HG03108 (cell line): ENCODE data around the gene MAZ.
"Not testable (repeated sequence)": the region's sequence is repeated elsewhere in the genome, so short reads cannot be mapped to it uniquely, and the experiment has no call there.

ENCODE experiments used
- ATAC-seq: cut with Tn5 transposase; IDR thresholded peaks from one replicate; pipeline ENCODE4 v1.9.1; 2021; ENCODE audit warnings: moderate library complexity; ENCODE audit not compliant: unreplicated experiment

The MAZ gene

DNA sequence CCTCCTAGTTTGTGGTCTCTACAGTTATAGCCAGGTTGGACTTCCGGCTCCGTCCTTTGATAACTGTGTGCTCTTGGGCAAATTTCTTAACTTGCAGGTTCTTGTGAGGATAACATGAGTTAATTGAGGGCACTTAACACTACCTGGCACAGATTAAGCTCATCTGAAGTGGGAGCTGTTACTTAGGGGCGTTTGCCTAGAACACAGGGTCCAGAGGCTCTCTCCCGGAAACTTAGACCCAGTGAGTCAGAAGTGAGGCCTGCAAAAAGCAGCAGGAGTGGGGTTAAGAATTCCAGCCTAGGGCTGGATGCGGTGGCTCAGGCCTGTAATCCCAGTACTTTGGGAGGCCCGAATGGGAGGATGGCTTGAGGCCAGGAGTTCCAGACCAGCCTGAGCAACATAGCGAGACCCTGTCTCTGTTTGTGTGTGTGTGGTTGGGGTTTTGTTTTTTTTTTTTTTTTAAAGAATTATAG is 15.3 kb downstream of the MAZ start:
- ATAC-seq = no peak

DNA sequence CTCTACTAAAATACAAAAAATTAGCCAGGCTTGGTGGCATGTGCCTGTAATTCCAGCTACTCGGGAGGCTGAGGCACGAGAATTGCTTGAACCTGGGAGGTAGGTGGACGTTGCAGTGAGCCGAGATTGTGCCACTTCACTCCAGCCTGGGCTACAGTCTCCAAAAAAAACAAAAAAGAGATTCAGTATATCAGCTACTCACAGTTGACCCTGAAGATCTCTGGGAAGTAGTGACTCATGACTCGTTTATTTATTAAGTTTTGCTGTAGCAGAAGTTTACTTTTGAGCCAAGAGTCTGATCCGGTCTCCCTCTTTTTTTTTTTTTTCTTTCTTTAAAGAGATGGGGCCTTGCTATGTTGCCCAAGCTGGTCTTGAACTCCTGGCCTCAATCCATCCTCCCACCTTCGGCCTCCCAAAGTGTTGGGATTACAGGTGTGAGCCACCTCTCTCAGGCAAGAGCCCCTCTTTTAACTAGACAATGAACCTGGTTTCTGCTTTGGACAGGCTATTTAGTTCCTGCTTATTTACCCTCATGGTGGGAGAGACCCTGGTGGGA is 18.3 kb downstream of the MAZ start:
- ATAC-seq = no peak

DNA sequence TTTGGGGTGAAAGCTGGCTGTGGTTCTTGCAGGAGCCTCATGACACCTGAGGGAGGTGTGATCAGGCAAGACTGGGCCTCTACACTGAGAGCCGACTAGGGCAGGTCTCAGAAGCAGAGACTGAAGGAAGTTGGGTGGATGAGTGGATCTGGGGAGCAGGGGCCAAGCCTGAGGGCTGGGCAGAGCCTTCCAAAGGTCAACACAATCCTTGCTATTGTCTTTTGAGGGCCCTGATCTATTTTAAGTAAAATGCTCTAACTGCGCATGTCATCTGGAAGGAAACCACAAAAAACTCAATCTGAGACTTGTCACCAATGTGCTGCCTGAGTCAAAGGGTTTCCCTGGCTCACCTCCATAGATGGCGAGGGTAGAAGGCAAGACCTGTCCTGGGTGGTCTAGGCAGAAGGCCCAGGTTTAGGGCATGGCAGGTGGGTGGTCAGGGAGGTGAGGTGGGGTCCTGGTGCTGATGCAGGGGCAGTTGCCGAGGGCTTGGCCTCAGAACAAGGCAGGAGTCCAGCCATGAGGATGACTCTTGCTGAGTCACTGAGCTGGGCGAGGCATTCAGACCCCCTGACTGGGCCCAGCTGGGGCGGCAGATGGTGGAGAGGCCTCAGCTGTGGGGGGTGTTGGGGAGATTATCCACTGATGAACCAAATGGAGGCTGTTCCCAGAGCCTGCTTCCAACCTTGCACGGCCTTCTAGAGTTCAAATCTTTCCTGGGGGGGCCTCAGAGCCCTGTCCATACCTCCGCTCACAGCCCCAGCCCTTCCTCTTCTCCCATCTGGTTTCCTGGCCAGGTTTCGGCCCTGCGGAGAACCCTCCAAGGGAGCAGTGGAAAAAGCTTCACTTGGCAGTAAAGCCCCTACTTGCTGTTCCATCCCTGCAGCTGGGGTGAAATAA is 19.1 kb downstream of the MAZ start:
- no peak for ATAC-seq

DNA sequence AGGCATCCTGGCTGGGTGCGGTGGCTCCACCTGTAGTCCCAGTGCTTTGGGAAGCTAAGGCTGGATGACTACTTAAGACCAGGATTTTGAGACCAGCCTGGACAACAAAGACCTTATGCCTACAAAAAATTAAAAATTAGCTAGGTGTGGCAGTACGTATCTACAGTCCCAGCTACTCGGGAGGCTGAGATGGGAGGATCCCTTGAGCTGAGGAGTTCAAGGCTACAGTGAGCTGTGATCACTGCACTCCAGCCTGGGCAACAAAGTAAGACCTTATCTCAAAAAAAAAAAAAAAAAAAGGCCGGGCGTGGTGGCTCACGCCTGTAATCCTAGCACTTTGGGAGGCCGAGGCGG is 20.0 kb downstream of the MAZ start:
- ATAC-seq = no peak

DNA sequence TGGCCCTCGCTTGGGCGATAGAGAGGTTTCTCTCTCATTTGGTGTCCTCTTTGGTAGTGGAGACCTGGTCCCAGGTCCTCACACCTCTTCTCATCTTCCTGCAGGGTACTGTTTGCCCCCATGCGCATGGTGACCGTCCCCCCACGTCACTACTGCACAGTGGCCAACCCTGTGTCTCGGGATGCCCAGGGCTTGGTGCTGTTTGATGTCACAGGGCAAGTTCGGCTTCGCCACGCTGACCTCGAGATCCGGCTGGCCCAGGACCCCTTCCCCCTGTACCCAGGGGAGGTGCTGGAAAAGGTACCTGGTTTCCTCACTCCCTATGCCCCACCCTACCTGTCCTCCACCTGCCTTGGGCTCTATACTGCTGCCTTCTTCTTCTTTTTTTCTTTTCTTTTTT is 24.4 kb downstream of the MAZ start:
- no peak for ATAC-seq

DNA sequence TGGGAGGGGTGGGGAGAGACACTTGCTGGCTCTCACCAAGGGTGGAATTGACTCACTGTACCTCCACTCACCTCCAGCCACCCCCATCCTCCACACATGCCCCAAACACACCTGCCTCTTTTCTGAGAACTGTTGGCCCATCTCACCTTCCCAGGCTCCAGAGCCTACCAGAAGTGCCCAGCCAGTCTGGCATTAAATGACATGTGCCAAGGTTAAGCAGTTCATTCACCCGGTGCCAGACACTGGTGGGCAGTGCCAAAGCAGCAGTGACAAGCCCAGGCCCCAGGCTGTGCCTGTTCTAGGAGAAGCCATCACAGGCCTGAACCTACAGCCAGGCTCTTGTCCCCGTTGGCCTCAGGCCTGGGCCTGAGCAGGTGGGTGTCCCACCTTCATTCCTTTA is 25.2 kb downstream of the MAZ start:
- ATAC-seq = no peak

DNA sequence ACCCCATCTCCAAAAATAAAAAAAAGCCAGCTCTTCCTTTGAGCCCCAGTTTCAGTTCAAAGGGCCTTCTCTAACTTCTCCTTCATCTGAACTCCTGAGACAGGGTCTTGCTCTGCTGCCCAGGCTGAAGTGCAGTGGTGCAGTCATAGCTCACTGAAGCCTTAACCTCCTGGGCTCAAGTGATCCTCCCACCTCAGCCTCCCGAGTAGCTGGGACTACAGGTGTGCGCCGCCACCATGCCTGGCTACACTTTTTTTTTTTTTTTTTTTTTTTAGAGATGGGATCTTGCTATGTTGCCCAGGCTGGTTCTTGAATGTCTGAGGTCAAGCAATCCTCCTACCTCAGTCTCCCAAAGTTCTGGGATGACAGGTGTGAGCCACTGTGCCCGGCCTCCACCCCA is 26.9 kb downstream of the MAZ start:
- not testable (repeated sequence) for ATAC-seq

DNA sequence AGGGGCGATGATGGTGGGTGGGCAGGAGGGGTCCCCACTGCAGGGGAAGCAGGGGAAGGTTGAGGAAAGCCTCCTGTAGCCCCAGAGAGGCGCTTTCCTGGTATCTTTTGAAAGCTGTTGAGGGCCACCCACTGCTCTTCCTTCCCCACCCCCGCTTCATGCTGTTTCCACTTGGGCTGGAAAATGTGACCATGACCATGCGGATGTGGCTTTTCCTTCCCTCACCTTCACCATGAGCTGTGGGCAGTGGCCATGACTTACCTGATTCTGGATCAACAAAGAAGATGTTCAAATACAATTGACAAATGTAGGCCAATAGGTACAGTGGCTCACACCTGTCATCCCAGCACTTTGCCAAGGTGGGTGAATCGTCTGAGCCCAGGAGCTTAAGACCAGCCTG is 27.8 kb downstream of the MAZ start:
- no peak for ATAC-seq

DNA sequence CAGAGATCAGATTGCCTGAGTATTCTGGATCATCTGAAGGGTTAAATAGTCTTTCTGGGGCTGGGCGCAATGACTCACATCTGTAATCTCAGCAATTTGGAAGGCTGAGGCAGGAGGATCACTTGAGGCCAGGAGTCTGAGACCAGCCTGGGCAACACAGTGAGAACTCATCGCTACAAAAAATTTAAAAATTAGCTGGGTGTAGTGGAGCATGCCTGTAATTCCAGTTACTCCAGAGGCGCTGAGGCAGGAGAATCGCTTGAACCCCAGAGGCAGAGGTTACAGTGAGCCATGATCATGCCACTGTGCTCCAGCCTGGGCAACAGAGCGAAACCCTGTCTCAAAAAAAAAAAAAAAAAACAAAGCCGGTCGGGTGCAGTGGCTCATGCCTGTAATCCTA is 29.6 kb downstream of the MAZ start:
- ATAC-seq = no peak

DNA sequence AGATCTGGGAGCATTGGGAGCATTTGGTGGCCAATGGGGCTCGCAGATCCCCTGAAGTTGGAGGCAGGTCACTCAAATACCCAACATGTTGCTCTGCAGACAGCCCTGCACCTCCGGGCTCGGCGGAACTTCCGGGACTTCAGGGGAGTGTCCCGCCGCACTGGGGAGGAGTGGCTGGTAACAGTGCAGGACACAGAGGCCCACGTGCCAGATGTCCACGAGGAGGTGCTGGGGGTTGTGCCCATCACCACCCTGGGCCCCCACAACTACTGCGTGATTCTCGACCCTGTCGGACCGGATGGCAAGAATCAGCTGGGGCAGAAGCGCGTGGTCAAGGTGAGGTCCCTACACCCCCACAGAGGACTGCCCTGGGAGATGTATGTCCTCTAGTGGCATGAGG is 30.3 kb downstream of the MAZ start:
- no peak for ATAC-seq

DNA sequence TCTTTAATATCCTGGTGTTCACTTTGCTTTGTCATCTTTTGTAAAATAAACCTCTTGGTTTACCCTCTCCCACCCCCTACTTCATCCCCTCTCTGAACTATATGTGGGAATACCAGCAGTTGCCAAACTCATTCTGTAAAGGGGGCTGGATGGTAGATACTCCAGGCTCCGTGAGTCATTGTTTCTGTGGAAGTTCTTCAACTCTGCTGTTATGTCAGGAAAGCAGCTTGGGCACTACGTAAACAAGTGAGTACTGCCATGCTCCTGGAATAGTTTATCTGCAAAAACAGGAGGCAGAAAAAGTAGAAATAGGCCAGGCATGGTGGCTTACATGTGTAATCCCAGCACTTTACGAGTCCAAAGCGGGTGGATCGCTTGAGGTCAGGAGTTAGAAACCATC is 31.5 kb downstream of the MAZ start:
- no peak for ATAC-seq

DNA sequence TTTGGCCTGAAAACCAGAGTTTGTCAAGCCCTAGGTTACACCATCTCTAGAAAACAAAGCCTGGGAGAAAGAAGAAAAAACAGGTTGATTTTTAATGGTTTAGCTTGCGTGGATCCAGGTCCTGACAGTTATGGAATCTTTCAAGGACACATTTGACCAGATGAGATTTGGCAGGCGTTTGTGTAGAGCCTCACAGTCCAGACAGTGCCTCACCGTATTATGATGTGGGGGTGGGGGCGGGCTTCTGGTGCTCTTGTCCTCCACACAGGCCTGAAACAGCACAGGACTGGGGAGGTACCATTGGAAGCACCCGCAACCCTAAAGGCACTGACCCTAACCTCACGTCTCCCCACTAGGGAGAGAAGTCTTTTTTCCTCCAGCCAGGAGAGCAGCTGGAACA is 33.5 kb downstream of the MAZ start:
- no peak for ATAC-seq

- ATAC-seq = no peak
Observed at GRCh38 chr16:29840240-29840639, 33.9 kb downstream of the MAZ start.

DNA sequence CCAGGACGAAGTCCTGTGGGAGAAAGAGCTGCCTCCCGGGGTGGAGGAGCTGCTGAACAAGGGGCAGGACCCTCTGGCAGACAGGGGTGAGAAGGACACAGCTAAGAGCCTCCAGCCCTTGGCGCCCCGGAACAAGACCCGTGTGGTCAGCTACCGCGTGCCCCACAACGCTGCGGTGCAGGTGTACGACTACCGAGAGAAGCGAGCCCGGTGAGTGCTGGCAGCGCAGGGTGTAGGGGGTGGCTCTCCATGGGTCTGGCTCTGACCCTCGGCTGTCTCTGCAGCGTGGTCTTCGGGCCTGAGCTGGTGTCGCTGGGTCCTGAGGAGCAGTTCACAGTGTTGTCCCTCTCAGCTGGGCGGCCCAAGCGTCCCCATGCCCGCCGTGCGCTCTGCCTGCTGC is 35.3 kb downstream of the MAZ start:
- no peak for ATAC-seq

- ATAC-seq = no peak
Observed at GRCh38 chr16:29842732-29843346, 36.5 kb downstream of the MAZ start.

- no peak for ATAC-seq
Observed at GRCh38 chr16:29843931-29844330, 37.6 kb downstream of the MAZ start.

DNA sequence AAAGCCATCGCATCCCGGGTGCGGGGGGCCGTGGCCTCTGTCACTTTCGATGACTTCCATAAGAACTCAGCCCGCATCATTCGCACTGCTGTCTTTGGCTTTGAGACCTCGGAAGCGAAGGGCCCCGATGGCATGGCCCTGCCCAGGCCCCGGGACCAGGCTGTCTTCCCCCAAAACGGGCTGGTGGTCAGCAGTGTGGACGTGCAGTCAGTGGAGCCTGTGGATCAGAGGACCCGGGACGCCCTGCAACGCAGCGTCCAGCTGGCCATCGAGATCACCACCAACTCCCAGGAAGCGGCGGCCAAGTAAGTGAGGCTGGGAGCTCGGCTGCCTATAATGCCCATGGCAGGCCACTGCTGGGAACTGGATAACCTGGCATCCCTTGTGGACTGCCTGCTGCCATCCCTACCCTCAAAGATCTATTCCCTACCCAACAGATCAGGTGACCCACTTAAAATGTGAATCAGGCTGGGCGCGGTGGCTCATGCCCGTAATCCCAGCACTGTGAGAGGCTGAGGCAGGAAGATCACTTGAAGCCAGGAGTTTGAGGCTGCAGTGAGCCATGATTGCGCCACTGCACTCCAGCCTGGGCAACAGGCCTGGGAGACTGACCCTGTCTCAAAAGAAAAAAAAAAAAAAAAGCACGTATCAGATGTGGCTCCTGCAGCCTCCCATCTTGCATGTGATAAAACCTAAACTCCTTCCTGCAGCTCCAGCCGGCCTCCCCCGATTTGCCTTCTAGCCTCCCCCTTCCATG is 38.4 kb downstream of the MAZ start:
- no peak for ATAC-seq

DNA sequence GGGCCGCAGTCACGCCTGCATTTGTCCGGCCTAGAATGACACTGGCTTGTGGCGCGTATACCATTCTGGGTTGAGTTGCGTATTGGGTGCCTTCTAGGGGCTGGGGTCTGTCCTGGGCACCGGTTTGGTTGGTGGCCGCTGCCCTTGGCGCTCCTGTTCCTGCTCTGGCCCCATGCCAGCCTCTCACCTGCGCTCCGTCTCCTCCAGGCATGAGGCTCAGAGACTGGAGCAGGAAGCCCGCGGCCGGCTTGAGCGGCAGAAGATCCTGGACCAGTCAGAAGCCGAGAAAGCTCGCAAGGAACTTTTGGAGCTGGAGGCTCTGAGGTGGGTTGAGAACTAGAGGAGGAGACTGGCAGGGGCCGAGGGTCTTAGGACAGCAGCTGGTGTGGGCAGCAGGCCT is 39.3 kb downstream of the MAZ start:
- ATAC-seq = no peak

DNA sequence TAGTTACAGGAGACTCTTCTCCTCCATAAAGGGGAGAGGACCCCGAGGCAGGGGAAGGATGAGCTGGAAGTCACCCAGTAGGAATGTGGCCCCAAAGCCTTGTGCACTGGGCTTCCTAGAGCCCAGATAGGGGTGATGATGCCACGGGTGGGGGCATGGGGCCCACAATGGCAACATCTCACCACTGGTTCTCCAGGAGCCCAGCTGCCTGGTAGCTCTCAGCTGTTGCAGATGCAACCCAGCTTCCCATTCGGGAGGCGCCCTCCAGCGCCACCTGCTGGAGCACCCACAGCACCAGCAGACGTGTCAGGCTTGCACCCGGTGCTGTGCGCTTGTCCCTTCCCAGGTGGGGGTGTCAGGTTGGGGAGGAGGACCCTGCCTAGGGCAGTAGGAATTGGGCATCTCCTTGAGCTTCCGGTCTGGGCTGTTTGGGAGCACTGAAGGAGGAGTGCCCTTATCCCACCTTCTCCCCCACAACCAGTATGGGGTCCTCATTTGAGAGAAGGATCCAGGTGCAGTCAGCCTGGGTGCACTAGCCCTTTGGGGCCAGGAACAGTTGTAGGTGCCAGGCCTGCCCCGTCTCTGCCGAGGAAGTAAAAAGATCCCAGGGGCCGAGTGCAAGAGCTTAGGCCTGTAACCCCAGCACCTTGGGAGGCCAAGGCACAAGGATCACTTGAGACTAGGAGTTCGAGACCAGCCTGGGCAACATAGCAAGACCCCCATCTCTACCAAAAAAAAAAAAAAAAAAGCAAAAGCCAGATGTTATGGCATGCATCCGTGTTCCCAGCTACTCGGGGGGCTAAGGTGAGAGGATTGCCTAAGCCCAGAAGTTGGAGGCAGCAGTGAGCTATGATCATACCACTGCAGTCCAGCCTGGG is 42.3 kb downstream of the MAZ start:
- ATAC-seq = no peak

DNA sequence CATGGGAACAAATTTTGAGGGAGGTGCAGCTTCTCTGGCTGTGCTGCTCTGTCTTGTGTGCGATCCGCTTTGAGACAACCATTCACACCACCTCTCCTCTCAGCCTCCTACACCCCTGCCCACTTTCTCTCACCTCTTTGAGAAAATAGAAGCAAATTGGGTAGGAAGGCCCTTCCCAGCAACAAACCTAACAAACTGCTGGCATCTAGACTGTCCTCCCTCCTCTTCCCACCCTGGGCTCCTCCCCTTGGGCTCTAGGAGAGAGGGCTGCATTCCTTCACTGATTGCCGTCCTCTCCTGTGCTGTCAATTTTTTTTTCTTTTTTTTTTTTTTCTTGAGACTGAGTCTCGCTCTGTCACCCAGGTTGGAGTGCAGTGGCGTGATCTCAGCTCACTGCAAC is 43.2 kb downstream of the MAZ start:
- ATAC-seq = no peak

DNA sequence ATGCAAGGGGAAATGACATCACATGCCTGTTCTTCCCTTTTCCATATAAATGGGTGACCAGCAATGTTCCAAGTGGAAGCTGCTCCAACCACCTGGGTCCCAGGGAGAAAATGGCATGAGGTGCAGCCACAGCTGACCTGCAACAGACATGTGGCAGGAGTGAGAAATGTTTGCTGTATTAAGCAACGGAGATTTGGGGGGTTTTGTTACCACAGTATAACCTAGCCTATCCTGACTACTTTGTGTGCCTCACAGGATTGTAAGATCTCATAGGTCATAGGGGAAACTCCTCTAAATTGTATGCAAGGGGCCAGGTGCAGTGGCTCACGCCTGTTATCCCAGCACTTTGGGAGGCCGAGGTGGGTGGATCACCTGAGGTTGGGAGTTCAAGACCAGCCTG is 44.7 kb downstream of the MAZ start:
- ATAC-seq = no peak
